NCI-H1417 treated with DMSO at 0.1 percent for 48 hours (cell line): ENCODE data around the gene GLT6D1.
"Not testable (repeated sequence)": the region's sequence is repeated elsewhere in the genome, so short reads cannot be mapped to it uniquely, and the experiment has no call there.

Experiments
- DNase-seq: peaks from one replicate; lab custom pipeline; 2025; lab: John Stamatoyannopoulos, UW

Gene GLT6D1

GRCh38 chr9:135664801-135665794, 25.8 kb upstream of the GLT6D1 start:
- DNase-seq, result no peak

GRCh38 chr9:135664266-135664665, 24.9 kb upstream of the GLT6D1 start:
- no peak for DNase-seq

- no peak for DNase-seq
Measured at GRCh38 chr9:135663857-135664256, 24.5 kb upstream of the GLT6D1 start.

DNA sequence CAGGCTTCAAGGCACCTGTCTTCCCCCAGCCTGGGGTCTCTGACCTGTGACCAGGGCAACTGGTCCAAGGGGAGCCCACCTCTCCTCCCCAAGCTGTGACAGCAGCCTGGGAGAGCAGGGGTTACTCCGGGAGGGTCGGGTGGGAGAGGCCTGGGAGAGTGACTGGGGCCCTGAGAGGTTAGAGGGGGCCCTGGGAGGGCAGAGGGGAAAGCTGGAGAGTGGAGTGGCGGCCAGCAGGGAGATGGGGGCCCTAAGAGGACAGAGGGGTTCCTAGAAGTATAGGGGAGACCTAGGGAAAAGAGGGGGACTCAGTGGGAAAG, 24.1 kb upstream of the GLT6D1 start:
- no peak for DNase-seq

DNA sequence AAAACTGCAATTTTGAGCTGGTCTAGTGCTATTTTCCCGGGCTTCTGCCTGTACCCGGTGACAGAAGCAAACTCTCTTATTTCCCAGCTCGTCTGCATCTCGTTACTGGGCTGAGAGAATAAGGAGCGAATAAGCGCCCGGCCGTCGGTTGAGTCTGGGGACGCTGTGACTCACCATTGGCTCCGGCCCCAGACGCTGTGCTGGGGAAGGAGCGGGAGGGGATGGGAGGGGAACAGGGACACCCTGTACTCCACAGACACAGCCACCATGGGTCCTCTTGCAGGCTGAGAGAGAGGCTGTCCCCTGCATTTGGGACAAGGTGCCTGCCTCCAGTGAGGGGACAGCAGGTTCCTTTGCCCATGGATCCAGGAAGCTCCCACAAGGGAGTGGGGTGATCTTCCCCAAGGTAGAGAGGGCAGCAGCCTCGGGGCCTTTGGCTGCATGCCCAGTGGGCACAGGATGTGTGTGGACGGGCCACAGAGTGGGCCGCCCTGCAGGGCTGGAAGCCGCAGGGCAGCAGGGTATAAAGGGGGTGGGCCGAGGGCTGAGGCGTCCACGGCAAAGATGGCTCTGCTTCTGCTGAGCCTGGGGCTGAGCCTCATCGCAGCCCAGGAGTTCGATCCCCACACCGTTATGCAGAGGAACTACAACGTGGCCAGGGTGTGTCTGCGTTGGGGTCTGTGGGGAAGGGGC, 23.6 kb upstream of the GLT6D1 start, which contains the start of gene LCN9:
Gene LCN9 (plus strand): TSS at position 552 of the 693 bp plus-strand sequence. CDS start 13 bp downstream, at position 565.
- no peak for DNase-seq

DNA sequence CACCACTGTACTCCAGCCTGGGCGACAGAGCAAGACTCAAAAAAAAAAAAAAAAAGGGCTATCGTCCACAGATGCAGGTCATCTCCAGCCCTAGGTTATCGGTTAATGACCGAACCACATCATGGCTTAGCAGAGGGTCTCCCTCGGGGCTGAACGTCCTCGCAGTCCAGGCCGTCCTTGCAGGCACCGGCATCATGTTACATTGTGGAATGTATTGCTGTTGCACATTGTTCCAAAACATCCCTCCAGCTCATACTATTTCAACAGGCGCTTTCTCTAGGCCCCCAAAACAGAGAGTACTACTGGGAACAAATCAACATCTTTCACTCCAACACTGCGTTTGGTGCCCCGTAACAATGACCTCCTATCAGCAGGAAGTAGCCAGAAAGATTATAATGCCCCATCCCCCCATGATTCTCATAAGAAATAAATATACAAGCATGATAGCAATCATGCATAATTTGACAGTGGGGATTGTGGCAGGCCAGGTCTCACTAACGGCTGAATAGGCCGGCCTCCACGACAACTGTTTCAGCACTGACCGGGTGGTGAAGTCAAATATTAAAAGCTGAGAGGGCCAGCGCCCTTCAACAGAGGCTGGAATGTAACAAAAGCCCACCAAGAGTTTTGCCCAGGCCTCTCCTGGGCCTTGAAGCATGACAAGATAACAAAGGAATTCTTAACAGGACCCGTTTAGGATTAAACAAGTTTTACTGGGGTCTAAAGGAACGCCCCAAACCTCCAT, 22.6 kb upstream of the GLT6D1 start:
- no peak for DNase-seq

DNA sequence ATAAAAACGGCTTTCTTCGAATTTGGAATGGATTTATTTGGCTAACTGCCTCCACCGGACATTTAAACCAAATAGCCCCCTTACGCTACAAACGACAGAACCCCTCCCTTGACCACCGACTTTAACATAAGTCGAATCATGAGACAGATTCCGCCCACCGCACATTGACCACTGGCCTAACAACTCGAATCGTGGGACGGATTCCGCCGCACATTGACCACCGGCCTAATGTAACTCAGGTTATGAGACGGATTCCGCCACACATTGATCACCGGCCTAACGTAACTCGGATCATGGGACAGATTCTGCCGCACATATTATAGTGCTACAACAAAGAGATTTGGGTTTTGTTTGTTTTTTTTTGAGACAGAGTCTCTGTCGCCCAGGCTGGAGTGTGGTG, 21.1 kb upstream of the GLT6D1 start:
- no peak for DNase-seq

DNA sequence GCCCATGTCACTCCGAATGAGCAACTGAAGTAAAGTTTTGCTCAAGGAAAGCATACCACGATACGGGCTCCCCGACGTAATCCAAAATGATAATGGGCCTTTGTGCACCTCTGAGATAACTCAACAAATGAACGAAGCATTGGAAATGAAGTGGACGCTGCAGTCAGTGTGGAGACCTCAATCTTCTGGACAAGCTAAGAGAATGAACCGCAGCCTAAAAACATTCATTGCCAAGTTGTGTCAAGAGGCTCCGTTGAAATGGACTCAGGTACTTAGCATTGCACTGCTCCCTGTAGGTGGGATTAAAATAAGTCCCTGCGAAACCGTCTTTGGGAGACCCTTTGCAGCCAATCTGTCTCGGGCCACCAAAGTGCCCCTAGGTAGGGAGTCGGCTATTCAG, 19.9 kb upstream of the GLT6D1 start:
- DNase-seq, result no peak

DNA sequence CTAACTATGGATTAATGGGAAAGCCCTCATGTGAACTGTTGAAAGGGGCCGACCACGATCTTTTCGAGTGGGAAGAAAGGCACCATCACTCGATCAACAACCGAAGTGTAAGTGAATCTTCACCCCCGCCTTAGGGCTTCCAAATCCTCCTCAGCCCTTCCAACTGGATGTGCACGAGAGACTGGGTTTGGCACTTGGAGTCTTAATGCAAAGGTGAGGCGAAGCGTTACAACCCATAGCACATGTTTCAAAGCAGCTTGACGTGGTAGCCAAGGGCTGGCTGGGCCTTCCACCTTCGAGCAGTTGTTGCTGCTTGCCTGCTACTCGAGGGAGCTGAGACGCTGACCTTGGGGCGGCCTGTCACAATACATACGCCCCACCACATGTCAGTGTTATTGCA, 18.1 kb upstream of the GLT6D1 start:
- DNase-seq, result no peak

DNA sequence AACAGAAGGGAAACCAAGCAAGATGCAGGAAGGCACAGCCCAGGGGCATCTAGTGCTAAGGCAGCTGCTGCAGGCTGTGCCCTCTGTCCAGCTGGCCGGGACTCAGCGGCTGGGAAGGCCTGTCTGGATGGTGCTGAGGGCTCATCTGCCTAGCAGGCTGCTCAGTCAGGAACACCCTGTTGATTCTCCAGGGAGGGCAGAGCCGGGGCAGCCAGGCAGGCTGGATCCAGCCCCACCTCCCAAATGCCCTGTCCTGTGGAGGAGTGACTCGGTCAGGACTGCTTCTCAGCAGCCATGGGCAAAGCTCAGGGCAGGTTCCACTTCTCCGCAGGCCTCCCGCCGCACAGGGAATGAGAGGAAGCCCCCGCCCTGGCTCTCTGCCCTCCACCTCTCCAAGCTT, 16.0 kb upstream of the GLT6D1 start:
- DNase-seq, result no peak

DNA sequence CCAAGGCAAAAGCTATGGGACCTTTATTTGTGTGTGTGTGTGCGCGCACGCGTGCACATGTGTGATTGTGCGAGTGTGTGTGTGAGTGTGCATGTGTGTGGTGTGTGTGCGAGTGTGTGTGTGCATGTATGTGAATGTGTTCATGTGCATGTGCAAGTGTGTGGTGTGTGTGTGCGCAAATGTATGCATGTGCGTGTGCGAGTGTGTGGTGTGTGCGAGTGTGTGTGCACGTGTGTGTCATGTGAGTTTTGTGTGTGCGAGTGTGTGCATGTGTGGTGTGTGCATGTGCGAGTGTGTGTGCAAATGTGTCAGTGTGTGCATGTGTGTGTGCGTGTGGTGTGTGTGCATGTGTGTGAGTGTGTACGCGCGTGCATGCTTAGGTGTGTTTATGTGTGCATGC, 11.1 kb upstream of the GLT6D1 start:
- no peak for DNase-seq

- DNase-seq, result no peak
Measured at GRCh38 chr9:135649508-135649907, 10.2 kb upstream of the GLT6D1 start.

GRCh38 chr9:135648494-135649410, 9.4 kb upstream of the GLT6D1 start:
- DNase-seq, result no peak

GRCh38 chr9:135647884-135648283, 8.5 kb upstream of the GLT6D1 start:
- DNase-seq, result no peak

DNA sequence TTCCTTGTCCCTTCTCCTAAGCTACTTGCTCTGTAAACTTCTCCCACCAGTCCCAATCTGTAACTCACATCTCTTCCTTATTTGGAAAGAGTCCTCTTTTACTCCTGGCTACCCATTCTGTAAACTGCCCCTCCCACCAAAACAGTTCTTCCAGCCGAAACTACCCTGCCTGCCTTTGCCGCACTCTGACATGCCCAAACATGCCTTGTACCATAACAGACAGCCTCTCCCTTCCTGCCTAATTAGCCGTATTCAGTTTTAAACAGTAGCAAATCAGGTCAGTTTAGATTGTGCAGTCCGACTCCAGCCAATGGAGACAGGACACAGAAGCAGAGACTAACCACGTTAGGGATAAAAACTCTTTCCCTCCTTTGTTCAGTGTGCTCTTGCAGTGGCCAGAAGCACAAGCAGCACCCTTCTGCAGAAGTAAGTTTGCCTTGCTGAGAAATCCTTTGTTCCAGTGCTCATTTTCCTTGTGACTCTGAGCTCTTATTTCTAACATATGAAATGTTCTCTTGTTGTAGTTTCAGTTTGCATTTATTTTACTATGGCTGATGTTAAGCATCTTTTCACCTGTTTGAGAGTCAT, 5.4 kb upstream of the GLT6D1 start:
- DNase-seq, result no peak

DNA sequence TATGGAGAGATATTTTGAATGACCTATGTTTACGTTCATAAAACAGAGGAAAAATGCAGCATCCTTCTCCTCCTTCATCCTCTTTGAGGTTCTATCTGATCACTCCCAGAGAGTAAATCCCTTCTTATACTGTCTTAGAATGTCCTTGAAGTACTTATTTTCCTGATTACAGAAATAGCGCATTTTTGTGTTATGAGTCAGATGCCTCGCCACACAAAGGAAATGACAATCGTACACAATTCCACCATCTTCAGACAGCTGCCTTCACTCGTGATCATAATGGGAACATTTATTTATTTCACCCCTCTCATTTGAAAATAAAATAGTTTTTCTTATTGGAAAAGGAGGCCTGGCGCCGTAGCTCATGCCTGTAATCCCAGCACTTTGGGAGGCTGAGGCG, 2.4 kb upstream of the GLT6D1 start:
- DNase-seq, result no peak

DNA sequence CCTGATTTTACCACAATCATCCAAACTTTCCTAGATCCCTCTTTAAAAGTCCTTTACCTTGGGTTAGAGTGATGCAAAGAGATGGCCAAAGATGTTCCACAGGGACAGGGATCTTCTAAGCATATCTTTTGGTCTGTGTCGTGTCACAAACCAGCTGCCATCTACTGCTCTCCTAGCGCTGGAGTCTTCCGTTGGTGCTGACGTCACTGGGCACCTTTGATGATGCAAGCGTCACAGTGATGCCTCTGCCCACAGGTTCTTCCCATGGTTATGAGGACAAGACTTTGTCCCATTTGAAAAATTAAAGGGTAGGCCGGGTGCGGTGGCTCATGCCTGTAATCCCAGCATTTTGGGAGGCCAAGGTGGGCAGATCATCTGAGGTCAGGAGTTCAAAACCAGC, 1.7 kb upstream of the GLT6D1 start:
- DNase-seq, result no peak

DNA sequence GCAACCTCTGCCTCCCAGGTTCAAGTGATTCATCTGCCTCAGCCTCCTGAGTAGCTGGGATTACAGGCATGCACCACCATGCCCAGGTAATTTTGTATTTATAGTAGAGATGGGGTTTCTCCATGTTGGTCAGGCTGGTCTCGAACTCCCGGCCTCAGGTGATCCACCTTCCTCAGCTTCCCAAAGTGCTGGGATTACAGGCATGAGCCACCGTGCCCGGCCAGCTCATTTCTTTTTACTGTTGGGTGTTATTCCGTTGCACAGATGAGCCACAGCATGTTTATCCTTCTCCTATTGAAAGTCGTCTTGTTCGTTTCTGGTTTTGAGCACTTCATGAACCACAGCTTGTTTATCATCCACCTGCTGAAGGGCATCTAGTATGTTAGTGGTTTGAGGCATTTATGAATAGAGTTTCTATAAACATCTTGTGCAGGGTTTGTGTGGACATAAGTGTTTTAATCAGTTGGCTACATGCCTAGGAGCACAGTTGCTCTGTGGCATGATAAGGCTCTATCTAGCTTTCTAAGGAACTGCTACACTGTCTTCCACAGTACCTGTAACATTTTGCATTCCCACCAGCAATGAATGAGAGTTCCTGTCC, 2.3 kb downstream of the GLT6D1 start:
- not testable (repeated sequence) for DNase-seq

GRCh38 chr9:135632841-135633240, 6.5 kb downstream of the GLT6D1 start:
- no peak for DNase-seq

GRCh38 chr9:135624282-135624681, 15.1 kb downstream of the GLT6D1 start:
- DNase-seq, result no peak
